ENCODE data around the gene PNMT. TPM values are rescaled to one million over a fixed set of nuclear protein-coding genes. Genes with fewer than 3 reads are reported as not detected.

Gene PNMT
- total and polyA plus RNA-seq, 2 donors (not counting 1 experiment from before 2014, with no cell fraction given) = not detected

- Histone ChIP-seq H2AFZ (ENCODE audit: low read length) (no peak overlapping the region), H3K9ac (ENCODE audit: insufficient read depth, low read length) (no peak overlapping the region), H3K4me3 (replicated peaks in 1 of 4; ENCODE audit: control extremely low read depth in 1 of 4, insufficient read depth in 1 of 4, low read depth in 3 of 4, low read length in 4 of 4) (no peak overlapping the region), H3K4me2 (ENCODE audit: extremely low read depth, insufficient read depth, low read length) (no peak overlapping the region), H3K36me3 (ENCODE audit: control insufficient read depth, insufficient read depth, low read length) (peaks cover 25% of the 10 kb centered on the region), H3K79me2 (ENCODE audit: control insufficient read depth, insufficient read depth, low read length) (no peaks in the 10 kb centered on the region), H3K9me3 (ENCODE audit: control insufficient read depth, insufficient read depth, low read depth, low read length) (no peaks in the 10 kb centered on the region), H4K20me1 (ENCODE audit: control insufficient read depth, extremely low read depth, insufficient read depth, low read length) (no peaks in the 10 kb centered on the region), H3K4me1 (ENCODE audit: control insufficient read depth, extremely low read depth, insufficient read depth, low read length) (no peaks in the 10 kb centered on the region), H3K27ac (ENCODE audit: insufficient read depth, low read length) (no peak overlapping the region), H3K27me3 (ENCODE audit: control insufficient read depth, insufficient read depth, low read length) (no peaks in the 10 kb centered on the region)
- TF ChIP-seq CTCF (conservative IDR thresholded peaks at IDR 0.05 in 1 of 2, IDR thresholded peaks at IDR 0.05 in 1 of 2; ENCODE audit: low read depth in 1 of 2, low read length in 2 of 2) (no peak), EZH2 (IDR thresholded peaks at IDR 0.05; ENCODE audit: low read length, missing control alignments) (no peak)
- DNase-seq (ENCODE audit: low read depth in 2 of 2) = no peak
Observed at GRCh38 chr17:39711851-39712250, 43.6 kb downstream of the PNMT start.

GRCh38 chr17:39714234-39714633 lies 46.0 kb downstream of the PNMT start:
- peaks cover 17% of the 10 kb centered on the region for H3K36me3 ChIP-seq (ENCODE audit: control insufficient read depth, insufficient read depth, low read length)
- no peak for TF ChIP-seq CTCF (conservative IDR thresholded peaks at IDR 0.05 in 1 of 2, IDR thresholded peaks at IDR 0.05 in 1 of 2; ENCODE audit: low read depth in 1 of 2, low read length in 2 of 2)
- no peak for TF ChIP-seq EZH2 (IDR thresholded peaks at IDR 0.05; ENCODE audit: low read length, missing control alignments)
- no peak for DNase-seq (ENCODE audit: low read depth in 2 of 2)
- no peaks in the 10 kb centered on the region for H4K20me1 ChIP-seq (ENCODE audit: control insufficient read depth, extremely low read depth, insufficient read depth, low read length)
- no peak overlapping the region for H2AFZ ChIP-seq (ENCODE audit: low read length)
- no peak overlapping the region for H3K4me2 ChIP-seq (ENCODE audit: extremely low read depth, insufficient read depth, low read length)
- no peak overlapping the region for H3K9ac ChIP-seq (ENCODE audit: insufficient read depth, low read length)
- H3K27ac ChIP-seq (ENCODE audit: insufficient read depth, low read length) = no peak overlapping the region
- no peaks in the 10 kb centered on the region for H3K4me1 ChIP-seq (ENCODE audit: control insufficient read depth, extremely low read depth, insufficient read depth, low read length)
- H3K9me3 ChIP-seq (ENCODE audit: control insufficient read depth, insufficient read depth, low read depth, low read length) = no peaks in the 10 kb centered on the region
- no peaks in the 10 kb centered on the region for H3K27me3 ChIP-seq (ENCODE audit: control insufficient read depth, insufficient read depth, low read length)
- H3K4me3 ChIP-seq (replicated peaks in 1 of 4; ENCODE audit: control extremely low read depth in 1 of 4, insufficient read depth in 1 of 4, low read depth in 3 of 4, low read length in 4 of 4) = no peak overlapping the region
- no peaks in the 10 kb centered on the region for H3K79me2 ChIP-seq (ENCODE audit: control insufficient read depth, insufficient read depth, low read length)

- TF ChIP-seq CTCF (conservative IDR thresholded peaks at IDR 0.05 in 1 of 2, IDR thresholded peaks at IDR 0.05 in 1 of 2; ENCODE audit: low read depth in 1 of 2, low read length in 2 of 2) = no peak
- TF ChIP-seq EZH2 (IDR thresholded peaks at IDR 0.05; ENCODE audit: low read length, missing control alignments) = no peak
- H2AFZ ChIP-seq (ENCODE audit: low read length) = no peak overlapping the region
- H3K4me1 ChIP-seq (ENCODE audit: control insufficient read depth, extremely low read depth, insufficient read depth, low read length) = no peaks in the 10 kb centered on the region
- no peaks in the 10 kb centered on the region for H3K27me3 ChIP-seq (ENCODE audit: control insufficient read depth, insufficient read depth, low read length)
- H3K79me2 ChIP-seq (ENCODE audit: control insufficient read depth, insufficient read depth, low read length) = no peaks in the 10 kb centered on the region
- H3K9me3 ChIP-seq (ENCODE audit: control insufficient read depth, insufficient read depth, low read depth, low read length) = no peaks in the 10 kb centered on the region
- H3K4me2 ChIP-seq (ENCODE audit: extremely low read depth, insufficient read depth, low read length) = no peak overlapping the region
- DNase-seq (ENCODE audit: low read depth in 2 of 2) = no peak
- peaks cover 13% of the 10 kb centered on the region for H3K36me3 ChIP-seq (ENCODE audit: control insufficient read depth, insufficient read depth, low read length)
- H3K27ac ChIP-seq (ENCODE audit: insufficient read depth, low read length) = no peak overlapping the region
- no peaks in the 10 kb centered on the region for H4K20me1 ChIP-seq (ENCODE audit: control insufficient read depth, extremely low read depth, insufficient read depth, low read length)
- no peak overlapping the region for H3K4me3 ChIP-seq (replicated peaks in 1 of 4; ENCODE audit: control extremely low read depth in 1 of 4, insufficient read depth in 1 of 4, low read depth in 3 of 4, low read length in 4 of 4)
- no peak overlapping the region for H3K9ac ChIP-seq (ENCODE audit: insufficient read depth, low read length)
Observed at GRCh38 chr17:39715375-39716072, 47.3 kb downstream of the PNMT start.
